OCI-LY3 (cell line): ENCODE data around the gene HSPA12B.

Experiments
- H2AFZ ChIP-seq: fragments of 200-600, 300-600 bp; shearing (Covaris generic); 2 replicates; pipeline ENCODE4 v1.6.0; 2014; ENCODE audit warnings: antibody characterized with exemption, low read depth, low read length
- H3K27ac ChIP-seq: fragments of 200-600, 300-600 bp; sonication (generic); 2 replicates; pipeline ENCODE4 v1.5.1; 2014; ENCODE audit warnings: mild to moderate bottlenecking, low read length, moderate library complexity, mixed read lengths
- H3K27me3 ChIP-seq: fragments of 200-600, 300-600 bp; sonication (generic); 2 replicates; pipeline ENCODE4 v1.6.1; 2014; ENCODE audit warnings: low read depth, low read length, mixed read lengths
- H3K36me3 ChIP-seq: fragments of 200-600, 300-600 bp; sonication (generic); replicated peaks from 2 replicates; pipeline ENCODE3; 2014; ENCODE audit warnings: low read depth, low read length, mixed read lengths
- H3K4me1 ChIP-seq: fragments of 300-600, 200-600 bp; sonication (generic); 2 replicates; pipeline ENCODE4 v1.6.1; 2014; ENCODE audit warnings: low read length, mixed read lengths
- H3K4me2 ChIP-seq: fragments of 200-600, 300-600 bp; sonication (generic); 2 replicates; pipeline ENCODE4 v1.6.1; 2014; ENCODE audit warnings: low read length, mixed read lengths
- H3K4me3 ChIP-seq: fragments of 300-600, 200-600 bp; sonication (generic); 2 replicates; pipeline ENCODE4 v1.5.1; 2014; ENCODE audit warnings: antibody characterized with exemption, mild to moderate bottlenecking, low read length, moderate library complexity
- H3K79me2 ChIP-seq: fragments of 300-600, 200-600 bp; shearing (Covaris generic); 2 replicates; pipeline ENCODE4 v1.6.1; 2014; ENCODE audit warnings: mild to moderate bottlenecking, low read length, mixed read lengths
- H3K9ac ChIP-seq: fragments of 300-600, 200-600 bp; shearing (Covaris generic); 2 replicates; pipeline ENCODE4 v1.6.0; 2014; ENCODE audit warnings: mild to moderate bottlenecking, low read length, moderate library complexity
- H3K9me3 ChIP-seq: fragments of 200-600, 300-600 bp; shearing (Covaris generic); 2 replicates; pipeline ENCODE4 v1.6.1; 2014; ENCODE audit warnings: low read length, mixed read lengths; ENCODE audit not compliant: insufficient read depth
- H4K20me1 ChIP-seq: fragments of 200-600, 300-600 bp; sonication (generic); 2 replicates; pipeline ENCODE4 v1.6.1; 2016; ENCODE audit warnings: low read length, mixed read lengths; ENCODE audit not compliant: insufficient read depth
- EZH2phosphoT487 ChIP-seq: fragments of 200-600 bp; shearing (Covaris generic); IDR thresholded peaks from 2 replicates; pipeline ENCODE4 v1.6.1; 2018; ENCODE audit warnings: antibody characterized with exemption, mixed run types, low read depth
- TF ChIP-seq, protein P1 (sequence below): fragments of 200-600, 300-600 bp; sonication (generic); IDR thresholded peaks from 2 replicates; pipeline ENCODE4 v1.5.1; 2014; ENCODE audit warnings: antibody characterized with exemption, low read length, low read depth

HSPA12B gene

DNA sequence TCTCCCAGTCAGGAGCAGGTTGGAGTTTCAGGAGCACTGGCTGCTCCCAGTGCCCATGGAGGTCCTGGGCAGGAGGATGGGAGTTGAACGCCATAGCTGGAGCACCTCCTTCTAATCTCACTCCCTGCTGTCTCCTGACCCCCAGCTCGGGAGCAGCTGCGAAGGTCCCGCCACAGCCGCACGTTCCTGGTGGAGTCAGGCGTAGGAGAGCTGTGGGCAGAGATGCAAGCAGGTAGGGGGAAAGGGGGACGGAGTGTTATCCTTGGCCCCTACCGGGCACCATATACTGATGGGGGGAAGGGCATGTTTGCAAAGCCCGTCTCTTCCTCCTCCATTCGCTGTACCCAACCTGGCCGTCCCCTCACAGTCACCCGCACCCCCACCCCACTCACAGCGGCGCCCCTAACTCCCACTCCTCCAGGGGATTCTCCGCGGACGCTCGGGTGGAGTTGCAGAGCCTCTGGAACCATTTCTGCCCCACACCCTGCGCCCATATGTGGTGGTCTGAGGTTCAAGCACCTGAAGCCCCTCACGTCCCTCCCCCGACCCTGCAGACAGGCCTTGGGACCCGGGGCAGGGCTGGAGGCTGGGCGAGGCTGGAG lies 16.7 kb downstream of the HSPA12B start:
- no peak overlapping the region for H3K4me2 ChIP-seq
- H2AFZ ChIP-seq = no peak overlapping the region
- H3K4me3 ChIP-seq = no peak overlapping the region
- H3K79me2 ChIP-seq = no peaks in the 10 kb centered on the region
- no peak for TF ChIP-seq EZH2phosphoT487
- TF ChIP-seq, protein P1, sequence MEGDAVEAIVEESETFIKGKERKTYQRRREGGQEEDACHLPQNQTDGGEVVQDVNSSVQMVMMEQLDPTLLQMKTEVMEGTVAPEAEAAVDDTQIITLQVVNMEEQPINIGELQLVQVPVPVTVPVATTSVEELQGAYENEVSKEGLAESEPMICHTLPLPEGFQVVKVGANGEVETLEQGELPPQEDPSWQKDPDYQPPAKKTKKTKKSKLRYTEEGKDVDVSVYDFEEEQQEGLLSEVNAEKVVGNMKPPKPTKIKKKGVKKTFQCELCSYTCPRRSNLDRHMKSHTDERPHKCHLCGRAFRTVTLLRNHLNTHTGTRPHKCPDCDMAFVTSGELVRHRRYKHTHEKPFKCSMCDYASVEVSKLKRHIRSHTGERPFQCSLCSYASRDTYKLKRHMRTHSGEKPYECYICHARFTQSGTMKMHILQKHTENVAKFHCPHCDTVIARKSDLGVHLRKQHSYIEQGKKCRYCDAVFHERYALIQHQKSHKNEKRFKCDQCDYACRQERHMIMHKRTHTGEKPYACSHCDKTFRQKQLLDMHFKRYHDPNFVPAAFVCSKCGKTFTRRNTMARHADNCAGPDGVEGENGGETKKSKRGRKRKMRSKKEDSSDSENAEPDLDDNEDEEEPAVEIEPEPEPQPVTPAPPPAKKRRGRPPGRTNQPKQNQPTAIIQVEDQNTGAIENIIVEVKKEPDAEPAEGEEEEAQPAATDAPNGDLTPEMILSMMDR = no peak
- H3K9ac ChIP-seq = no peak overlapping the region
- no peaks in the 10 kb centered on the region for H3K4me1 ChIP-seq
- 0 out of 2 replicates have a peak, but pooled peaks cover 5% of the 10 kb centered on the region for H3K27me3 ChIP-seq
- H4K20me1 ChIP-seq = no peaks in the 10 kb centered on the region; the same call in 1 of the 2 replicates
- H3K9me3 ChIP-seq = no peaks in the 10 kb centered on the region
- no peak overlapping the region for H3K27ac ChIP-seq
- H3K36me3 ChIP-seq = peaks cover 3% of the 10 kb centered on the region

DNA sequence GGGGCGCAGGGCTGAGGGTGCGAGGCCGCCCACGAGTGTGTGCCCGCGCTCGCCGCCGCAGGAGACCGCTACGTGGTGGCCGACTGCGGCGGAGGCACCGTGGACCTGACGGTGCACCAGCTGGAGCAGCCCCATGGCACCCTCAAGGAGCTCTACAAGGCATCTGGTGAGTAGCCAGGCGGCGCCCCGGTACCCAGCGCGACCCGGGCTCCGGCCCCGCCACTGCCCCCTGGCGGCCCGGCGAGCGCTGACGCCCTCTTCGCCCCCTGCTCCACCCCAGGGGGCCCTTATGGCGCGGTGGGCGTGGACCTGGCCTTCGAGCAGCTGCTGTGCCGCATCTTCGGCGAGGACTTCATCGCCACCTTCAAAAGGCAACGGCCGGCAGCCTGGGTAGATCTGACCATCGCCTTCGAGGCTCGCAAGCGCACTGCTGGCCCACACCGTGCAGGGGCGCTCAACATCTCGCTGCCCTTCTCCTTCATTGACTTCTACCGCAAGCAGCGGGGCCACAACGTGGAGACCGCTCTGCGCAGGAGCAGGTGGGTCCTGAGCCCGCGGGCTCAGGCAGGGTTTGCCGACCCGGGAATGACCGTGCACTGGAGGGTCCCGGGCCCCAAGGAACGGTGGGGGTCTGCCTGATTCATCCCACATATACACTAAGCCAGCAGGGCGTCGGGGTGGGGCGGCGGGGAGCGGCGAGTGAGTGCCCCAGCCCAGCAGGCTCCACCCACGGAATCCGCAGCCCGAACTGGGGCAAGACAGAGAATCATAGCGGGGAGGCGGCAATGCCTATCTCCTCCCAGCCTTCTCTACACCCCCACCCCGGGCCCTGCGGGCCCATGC lies 17.4 kb downstream of the HSPA12B start:
- no peak overlapping the region for H3K4me2 ChIP-seq
- no peak overlapping the region for H2AFZ ChIP-seq
- no peaks in the 10 kb centered on the region; the same call in 1 of the 2 replicates for H4K20me1 ChIP-seq
- H3K4me3 ChIP-seq = no peak overlapping the region
- no peak overlapping the region for H3K27ac ChIP-seq
- H3K9me3 ChIP-seq = no peaks in the 10 kb centered on the region
- no peak overlapping the region for H3K9ac ChIP-seq
- H3K4me1 ChIP-seq = no peaks in the 10 kb centered on the region
- no peak for TF ChIP-seq EZH2phosphoT487
- TF ChIP-seq, protein P1 = no peak
- no peaks in the 10 kb centered on the region for H3K27me3 ChIP-seq
- peaks cover 6% of the 10 kb centered on the region for H3K36me3 ChIP-seq
- H3K79me2 ChIP-seq = no peaks in the 10 kb centered on the region

DNA sequence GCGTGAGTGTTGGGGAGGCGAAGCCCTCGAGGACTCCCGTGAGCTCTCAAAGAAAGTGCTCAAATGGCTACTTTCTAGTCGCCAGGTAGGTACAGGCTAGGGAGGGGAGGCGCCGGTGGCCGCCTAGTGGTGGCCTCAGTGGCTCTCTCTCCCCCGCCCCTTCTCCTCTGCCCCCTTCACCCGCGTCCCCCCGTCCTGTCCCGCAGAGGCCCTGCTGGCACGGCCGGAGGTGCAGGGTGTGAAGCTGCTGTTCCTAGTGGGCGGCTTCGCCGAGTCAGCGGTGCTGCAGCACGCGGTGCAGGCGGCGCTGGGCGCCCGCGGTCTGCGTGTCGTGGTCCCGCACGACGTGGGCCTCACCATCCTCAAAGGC lies 18.8 kb downstream of the HSPA12B start:
- Histone ChIP-seq H3K9ac (no peak overlapping the region), H3K36me3 (peaks cover 6% of the 10 kb centered on the region)

More for the DNA sequence above, 18.8 kb downstream of the HSPA12B start:
- H4K20me1 ChIP-seq = no peaks in the 10 kb centered on the region; the same call in 1 of the 2 replicates
- no peak overlapping the region for H2AFZ ChIP-seq
- TF ChIP-seq, protein P1 = no peak
- TF ChIP-seq EZH2phosphoT487 = no peak
- no peak overlapping the region for H3K4me3 ChIP-seq
- no peaks in the 10 kb centered on the region for H3K4me1 ChIP-seq
- no peaks in the 10 kb centered on the region for H3K9me3 ChIP-seq
- H3K79me2 ChIP-seq = no peaks in the 10 kb centered on the region
- no peaks in the 10 kb centered on the region for H3K27me3 ChIP-seq
- H3K27ac ChIP-seq = no peak overlapping the region
- H3K4me2 ChIP-seq = no peak overlapping the region
